Measurements from ENCODE around the gene EFCAB5. TPM values are rescaled to one million over a fixed set of nuclear protein-coding genes. Genes with fewer than 3 reads are reported as not detected.

The EFCAB5 gene
- total RNA-seq, 1 donor from 2014 or later = 0.26 TPM

DNA sequence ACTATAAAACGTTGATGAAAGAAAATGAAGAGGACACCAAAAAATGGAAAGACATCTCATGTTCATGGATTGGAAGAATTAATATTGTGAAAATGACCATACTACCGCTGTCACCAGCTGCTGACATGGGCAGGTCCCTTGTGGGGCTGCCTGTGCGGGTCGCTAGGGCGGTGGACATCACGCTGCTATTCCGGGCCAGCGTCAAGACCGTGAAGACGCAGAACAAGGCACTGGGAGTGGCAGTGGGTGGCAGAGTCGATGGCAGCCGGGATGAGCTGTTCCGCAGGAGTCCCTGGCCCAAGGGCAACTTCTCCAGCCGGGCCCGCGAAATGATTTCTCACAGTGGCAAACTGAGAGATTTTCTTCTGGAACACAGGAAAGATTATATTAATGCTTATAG is 127.0 kb downstream of the EFCAB5 start:
- H3K4me1 Mint-ChIP-seq (ENCODE audit: unreplicated experiment) = no peaks in the 10 kb centered on the region
- no peaks in the 10 kb centered on the region for H3K27me3 Mint-ChIP-seq (ENCODE audit: unreplicated experiment)

GRCh38 chr17:30074254-30074653 is 132.8 kb downstream of the EFCAB5 start:
- no peak overlapping the region for H3K27ac Mint-ChIP-seq (ENCODE audit: unreplicated experiment)
- H3K4me1 Mint-ChIP-seq (ENCODE audit: unreplicated experiment) = no peaks in the 10 kb centered on the region
- H3K4me3 Mint-ChIP-seq (ENCODE audit: unreplicated experiment) = no peak overlapping the region
- no peak for DNase-seq (ENCODE audit: low spot score)
- H3K27me3 Mint-ChIP-seq (ENCODE audit: unreplicated experiment) = no peaks in the 10 kb centered on the region
- H3K36me3 Mint-ChIP-seq (ENCODE audit: low read depth, unreplicated experiment) = no peaks in the 10 kb centered on the region
- H3K9me3 Mint-ChIP-seq (ENCODE audit: unreplicated experiment) = no peaks in the 10 kb centered on the region
- no peak for TF ChIP-seq CTCF (IDR thresholded peaks at IDR 0.05; ENCODE audit: unreplicated experiment)

More for the DNA sequence above, 127.0 kb downstream of the EFCAB5 start:
- no peak for TF ChIP-seq CTCF (IDR thresholded peaks at IDR 0.05; ENCODE audit: unreplicated experiment)
- no peaks in the 10 kb centered on the region for H3K9me3 Mint-ChIP-seq (ENCODE audit: unreplicated experiment)
- no peak for DNase-seq (ENCODE audit: low spot score)
- no peak overlapping the region for H3K27ac Mint-ChIP-seq (ENCODE audit: unreplicated experiment)
- H3K4me3 Mint-ChIP-seq (ENCODE audit: unreplicated experiment) = no peak overlapping the region
- H3K36me3 Mint-ChIP-seq (ENCODE audit: low read depth, unreplicated experiment) = peaks cover 4% of the 10 kb centered on the region

DNA sequence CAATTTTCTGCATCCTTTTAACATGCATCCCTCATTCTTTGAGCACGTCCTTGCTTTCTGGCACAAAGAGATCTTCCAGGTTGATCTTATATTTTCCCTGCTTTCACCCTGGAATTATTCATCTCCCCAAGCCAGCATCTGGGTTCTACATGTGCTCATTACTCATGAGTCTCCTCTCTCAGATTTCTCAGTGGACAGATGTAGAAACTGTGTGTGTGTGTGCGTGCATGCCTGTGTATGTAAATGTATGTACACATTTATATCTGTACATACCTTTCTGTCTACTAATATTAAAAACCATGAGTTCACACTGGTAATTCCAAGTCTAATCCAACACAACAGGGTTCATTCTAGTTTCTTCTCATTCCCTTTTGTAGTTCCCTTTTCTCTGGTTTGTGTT is 133.3 kb downstream of the EFCAB5 start:
- H3K27me3 Mint-ChIP-seq (ENCODE audit: unreplicated experiment) = no peaks in the 10 kb centered on the region
- no peaks in the 10 kb centered on the region for H3K36me3 Mint-ChIP-seq (ENCODE audit: low read depth, unreplicated experiment)
- H3K4me1 Mint-ChIP-seq (ENCODE audit: unreplicated experiment) = no peaks in the 10 kb centered on the region
- no peak overlapping the region for H3K27ac Mint-ChIP-seq (ENCODE audit: unreplicated experiment)
- no peak for DNase-seq (ENCODE audit: low spot score)
- TF ChIP-seq CTCF (IDR thresholded peaks at IDR 0.05; ENCODE audit: unreplicated experiment) = no peak
- no peak overlapping the region for H3K4me3 Mint-ChIP-seq (ENCODE audit: unreplicated experiment)
- no peaks in the 10 kb centered on the region for H3K9me3 Mint-ChIP-seq (ENCODE audit: unreplicated experiment)

GRCh38 chr17:30082773-30083172 is 141.3 kb downstream of the EFCAB5 start:
- no peak for TF ChIP-seq CTCF (IDR thresholded peaks at IDR 0.05; ENCODE audit: unreplicated experiment)
- Mint-ChIP-seq H3K27me3 (ENCODE audit: unreplicated experiment) (peaks cover under 1% of the 10 kb centered on the region), H3K27ac (ENCODE audit: unreplicated experiment) (no peak overlapping the region)

DNA sequence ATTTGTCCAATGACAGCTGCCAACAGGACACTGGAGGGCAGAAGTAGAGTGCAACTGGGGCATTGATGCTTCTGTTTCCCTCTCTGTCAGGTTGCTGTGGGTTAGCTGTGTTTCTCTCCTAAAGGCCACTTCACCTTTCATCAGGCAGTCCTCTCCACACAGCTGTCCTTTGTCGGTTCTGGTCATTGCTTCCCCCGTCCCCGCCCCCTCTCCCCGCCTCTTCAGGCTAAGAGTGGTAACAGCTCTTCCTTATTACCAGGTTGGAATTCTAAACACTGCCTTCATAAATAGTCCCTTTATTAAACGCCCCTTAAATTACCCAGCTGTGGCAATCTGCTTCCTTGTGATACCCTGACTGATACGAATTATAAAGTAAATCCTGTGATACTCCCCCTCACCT is 143.4 kb downstream of the EFCAB5 start:
- Mint-ChIP-seq H3K36me3 (ENCODE audit: low read depth, unreplicated experiment) (no peaks in the 10 kb centered on the region), H3K27ac (ENCODE audit: unreplicated experiment) (no peak overlapping the region), H3K4me1 (ENCODE audit: unreplicated experiment) (no peaks in the 10 kb centered on the region), H3K27me3 (ENCODE audit: unreplicated experiment) (peaks cover 1% of the 10 kb centered on the region), H3K9me3 (ENCODE audit: unreplicated experiment) (no peaks in the 10 kb centered on the region), H3K4me3 (ENCODE audit: unreplicated experiment) (no peak overlapping the region)
- TF ChIP-seq CTCF (IDR thresholded peaks at IDR 0.05; ENCODE audit: unreplicated experiment) = no peak
- DNase-seq (ENCODE audit: low spot score) = no peak

More at GRCh38 chr17:30082773-30083172, 141.3 kb downstream of the EFCAB5 start:
- no peak for DNase-seq (ENCODE audit: low spot score)
- H3K9me3 Mint-ChIP-seq (ENCODE audit: unreplicated experiment) = no peaks in the 10 kb centered on the region
- H3K36me3 Mint-ChIP-seq (ENCODE audit: low read depth, unreplicated experiment) = no peaks in the 10 kb centered on the region
- H3K4me1 Mint-ChIP-seq (ENCODE audit: unreplicated experiment) = no peaks in the 10 kb centered on the region
- no peak overlapping the region for H3K4me3 Mint-ChIP-seq (ENCODE audit: unreplicated experiment)
